Esophagus muscularis mucosa (tissue), 4 donors: Measurements from ENCODE around the gene RHOV. TPM values are rescaled to one million over a fixed set of nuclear protein-coding genes. Genes with fewer than 3 reads are reported as not detected.
"Not testable (repeated sequence)": the region's sequence is repeated elsewhere in the genome, so short reads cannot be mapped to it uniquely, and the experiment has no call there.

Experiments used
- DNase-seq: peaks from one replicate; pipeline ENCODE4 v3.0.0-alpha.2; 2017; ENCODE audit errors: extremely low spot score
- H3K27ac ChIP-seq, 4 donors: fragments of 200-600 bp; sonication (generic); replicated peaks in 1 of 4; 1 replicate in 3 of 4; 2 replicates in 1 of 4; pipeline ENCODE4 v1.5.1; 2016 to 2019; ENCODE audit warnings: mild to moderate bottlenecking in 1 of 4
- H3K27me3 ChIP-seq, 4 donors: fragments of 200-600 bp; sonication (generic); one replicate each; pipeline versions ENCODE4 v1.5.1 to v1.6.0; 2016 to 2019
- H3K36me3 ChIP-seq, 4 donors: fragments of 200-600 bp; sonication (generic); one replicate each; pipeline ENCODE4 v1.5.1; 2016 to 2019
- H3K4me1 ChIP-seq, 4 donors: fragments of 200-600 bp; sonication (generic); one replicate each; pipeline ENCODE4 v1.5.1; 2016 to 2019
- H3K4me3 ChIP-seq, 4 donors: fragments of 200-600 bp; sonication (generic); 1 replicate in 2 of 4; 2 replicates in 2 of 4; pipeline ENCODE4 v1.5.1; 2016 to 2019; ENCODE audit warnings: mild to moderate bottlenecking in 4 of 4, moderate library complexity in 1 of 4
- H3K9me3 ChIP-seq, 4 donors: fragments of 200-600 bp; sonication (generic); 1 replicate in 3 of 4; 2 replicates in 1 of 4; pipeline ENCODE4 v1.5.1; 2016 to 2019
- EP300 ChIP-seq: sonication (generic); formaldehyde crosslinking; IDR thresholded peaks from one replicate; pipeline ENCODE4 v1.6.1; 2017; ENCODE audit warnings: antibody characterized with exemption
- POLR2A ChIP-seq: fragments of 450-650 bp; IDR thresholded peaks from one replicate; pipeline ENCODE4 v1.6.1; 2017; ENCODE audit warnings: antibody characterized with exemption, moderate library complexity, mild to moderate bottlenecking, low read depth
- POLR2AphosphoS5 ChIP-seq, 2 donors: sonication (generic); formaldehyde crosslinking; IDR thresholded peaks; one replicate each; pipeline ENCODE4 v1.6.1; 2017; ENCODE audit warnings: antibody characterized with exemption in 2 of 2
- WGBS: methylation state at CpG from one replicate; pipeline ENCODE4 v1.1.5; 2018; 5-methylcytosine and 5-hydroxymethylcytosine counted together
- intact Hi-C: fragments of 100-400 bp; cut with DNase I; formaldehyde crosslinking; loops from one replicate; pipeline ENCODE4 v1.15.1; 2023
- total RNA-seq, 4 donors: library from RNA; depleted of rRNA; stranded (reverse); fragments of >200 nt; gene quantifications; one replicate each; pipeline versions ENCODE4 v1.1.0 to v1.2.1, GENCODE V29; 2016
- TF ChIP-seq, protein P1 (sequence below), 3 experiments: fragments of 200-600 bp in 2 of 3; fragments of 450-650 bp in 1 of 3; sonication (generic) in 2 of 3; IDR thresholded peaks; one replicate each; pipeline ENCODE4 v1.5.1; 2017 to 2019; ENCODE audit warnings: antibody characterized with exemption in 3 of 3, mild to moderate bottlenecking in 2 of 3, moderate library complexity in 1 of 3

Gene RHOV
- total RNA-seq, 4 donors from 2014 or later = not detected

DNA sequence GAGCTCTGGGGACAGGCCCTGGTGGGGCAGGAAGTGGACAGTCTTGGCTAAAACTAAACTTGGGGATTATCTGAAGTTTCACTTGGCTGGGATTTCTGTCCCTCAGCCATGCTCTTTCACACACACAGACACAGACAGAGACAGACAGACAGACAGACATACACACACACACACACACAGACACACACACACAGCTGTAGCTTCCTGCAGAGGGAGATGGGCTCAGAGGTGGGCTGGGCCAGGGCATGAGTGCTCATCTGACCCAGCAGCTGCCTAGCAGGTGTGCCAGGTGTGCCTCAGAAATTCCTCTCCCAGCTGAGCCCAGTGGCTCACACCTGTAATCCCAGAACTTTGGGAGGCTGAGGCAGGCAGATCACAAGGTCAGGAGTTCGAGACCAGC is 3.3 kb downstream of the RHOV start:
- 100% methylated on average over 1 of the region's 1 CpG for WGBS
- Histone ChIP-seq H3K27ac (no peak overlapping the region), H3K27me3 (peaks cover 0 to 52% (median 9%) of the 10 kb centered on the region in 4 donors), H3K4me1 (peaks cover 12 to 14% (median 14%) of the 10 kb centered on the region in 4 donors), H3K4me3 (no peak overlapping the region), H3K36me3 (no peaks in the 10 kb centered on the region), H3K9me3 (no peaks in the 10 kb centered on the region)
- TF ChIP-seq, protein P1, sequence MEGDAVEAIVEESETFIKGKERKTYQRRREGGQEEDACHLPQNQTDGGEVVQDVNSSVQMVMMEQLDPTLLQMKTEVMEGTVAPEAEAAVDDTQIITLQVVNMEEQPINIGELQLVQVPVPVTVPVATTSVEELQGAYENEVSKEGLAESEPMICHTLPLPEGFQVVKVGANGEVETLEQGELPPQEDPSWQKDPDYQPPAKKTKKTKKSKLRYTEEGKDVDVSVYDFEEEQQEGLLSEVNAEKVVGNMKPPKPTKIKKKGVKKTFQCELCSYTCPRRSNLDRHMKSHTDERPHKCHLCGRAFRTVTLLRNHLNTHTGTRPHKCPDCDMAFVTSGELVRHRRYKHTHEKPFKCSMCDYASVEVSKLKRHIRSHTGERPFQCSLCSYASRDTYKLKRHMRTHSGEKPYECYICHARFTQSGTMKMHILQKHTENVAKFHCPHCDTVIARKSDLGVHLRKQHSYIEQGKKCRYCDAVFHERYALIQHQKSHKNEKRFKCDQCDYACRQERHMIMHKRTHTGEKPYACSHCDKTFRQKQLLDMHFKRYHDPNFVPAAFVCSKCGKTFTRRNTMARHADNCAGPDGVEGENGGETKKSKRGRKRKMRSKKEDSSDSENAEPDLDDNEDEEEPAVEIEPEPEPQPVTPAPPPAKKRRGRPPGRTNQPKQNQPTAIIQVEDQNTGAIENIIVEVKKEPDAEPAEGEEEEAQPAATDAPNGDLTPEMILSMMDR (IDR thresholded peaks at IDR 0.05) = no peak
- TF ChIP-seq EP300 (no peak), POLR2A (no peak), POLR2AphosphoS5 (IDR thresholded peaks at IDR 0.05) (no peak)
- intact Hi-C loops = no loop called here
- DNase-seq = no peak

DNA sequence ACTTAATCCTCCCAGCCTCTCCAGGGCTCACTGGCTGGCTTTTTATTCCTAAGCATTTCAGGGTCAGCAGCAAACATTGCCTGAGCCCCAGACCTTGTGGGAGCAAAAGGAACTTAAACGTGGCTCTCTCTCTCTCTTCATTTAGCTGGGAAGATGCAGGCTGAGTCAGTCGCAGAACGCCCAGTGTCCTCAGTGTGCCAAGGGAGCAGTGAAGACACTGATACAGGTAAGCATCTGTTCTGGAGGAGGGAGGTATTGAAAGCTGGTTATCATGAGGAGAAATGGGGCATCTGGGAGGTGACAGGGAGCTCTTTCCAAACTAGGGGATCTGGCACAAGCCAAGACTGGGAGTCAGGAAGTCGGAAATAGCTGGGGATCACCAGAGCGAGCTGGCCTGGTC is 4.3 kb downstream of the RHOV start:
- Histone ChIP-seq H3K36me3 (no peaks in the 10 kb centered on the region), H3K9me3 (no peaks in the 10 kb centered on the region), H3K27ac (no peak overlapping the region), H3K4me3 (no peak overlapping the region), H3K4me1 (peaks cover 12 to 14% (median 14%) of the 10 kb centered on the region in 4 donors), H3K27me3 (peaks cover 0 to 53% (median 9%) of the 10 kb centered on the region in 4 donors)
- 82% methylated on average over 5 of the region's 5 CpGs for WGBS
- TF ChIP-seq EP300 (no peak), POLR2A (no peak), POLR2AphosphoS5 (IDR thresholded peaks at IDR 0.05) (no peak)
- TF ChIP-seq, protein P1 (IDR thresholded peaks at IDR 0.05) = no peak
- intact Hi-C loops = no loop called here
- DNase-seq = no peak

DNA sequence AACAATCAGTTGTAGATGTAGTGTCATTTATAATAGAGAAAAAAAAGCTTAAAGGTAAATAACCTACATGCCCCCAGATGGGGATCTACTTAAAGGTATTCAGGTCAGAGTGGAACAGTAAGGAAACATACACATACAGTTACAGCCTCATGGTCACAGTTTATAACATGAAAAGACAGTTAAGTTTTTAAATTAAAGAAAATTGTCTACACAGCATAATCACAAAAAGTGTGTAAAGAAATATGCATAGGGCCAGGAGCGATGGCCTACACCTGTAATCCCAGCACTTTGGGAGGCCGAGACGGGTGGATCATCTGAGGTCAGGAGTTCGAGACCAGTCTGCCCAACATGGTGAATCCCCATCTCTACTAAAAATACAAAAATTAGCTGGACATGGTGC is 6.8 kb downstream of the RHOV start:
- H3K36me3 ChIP-seq = no peaks in the 10 kb centered on the region
- no peak overlapping the region for H3K4me3 ChIP-seq
- H3K27me3 ChIP-seq = peaks cover 0 to 41% (median 0%) of the 10 kb centered on the region in 4 donors
- no peak overlapping the region for H3K27ac ChIP-seq
- 96% methylated on average over 4 of the region's 4 CpGs for WGBS
- H3K4me1 ChIP-seq = peaks cover 0 to 4% (median 0%) of the 10 kb centered on the region in 4 donors
- no peak for DNase-seq
- TF ChIP-seq, protein P1 (IDR thresholded peaks at IDR 0.05) = no peak
- no peak for TF ChIP-seq EP300
- TF ChIP-seq POLR2AphosphoS5 (IDR thresholded peaks at IDR 0.05) = no peak
- TF ChIP-seq POLR2A = no peak
- intact Hi-C loops = no loop called here
- no peaks in the 10 kb centered on the region for H3K9me3 ChIP-seq

DNA sequence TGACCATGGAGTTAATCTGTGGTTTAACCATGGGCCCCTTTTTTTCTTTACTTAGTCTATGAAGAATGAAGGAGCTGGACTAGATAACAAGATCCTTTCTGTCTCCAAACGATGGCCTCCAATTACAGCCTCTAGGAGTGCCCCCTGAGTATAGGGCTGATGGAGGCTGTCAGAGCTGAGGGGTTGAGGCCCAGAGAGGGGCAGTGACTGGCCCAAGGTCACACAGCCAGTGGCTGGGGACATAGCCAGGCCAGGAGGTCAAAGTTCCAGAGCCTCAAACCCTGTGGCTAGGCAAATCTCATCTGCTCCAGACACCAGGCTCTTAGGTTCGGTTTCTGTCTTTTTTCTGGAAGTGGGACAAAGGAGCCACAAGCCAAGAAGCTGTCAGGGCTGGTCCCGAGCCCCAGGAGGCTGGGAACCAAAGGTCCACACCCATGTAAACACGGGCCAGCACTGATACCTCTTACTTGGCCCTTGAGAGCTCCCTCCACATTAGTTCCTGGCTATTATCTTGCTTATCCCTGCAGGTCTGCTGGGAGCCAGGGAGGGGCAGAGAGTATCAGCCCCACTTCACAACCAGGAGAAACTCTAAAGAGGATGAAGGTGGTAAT is 10.3 kb downstream of the RHOV start:
- no peak overlapping the region for H3K4me3 ChIP-seq
- no peak overlapping the region for H3K27ac ChIP-seq
- DNase-seq = no peak
- 56% methylated on average over 4 of the region's 4 CpGs for WGBS
- intact Hi-C loops = no loop called here
- peaks cover 0 to 34% (median 0%) of the 10 kb centered on the region in 4 donors for H3K27me3 ChIP-seq
- H3K4me1 ChIP-seq = peaks cover 0 to 9% (median 0%) of the 10 kb centered on the region in 4 donors
- H3K9me3 ChIP-seq = no peaks in the 10 kb centered on the region
- no peaks in the 10 kb centered on the region for H3K36me3 ChIP-seq
- no peak for TF ChIP-seq POLR2AphosphoS5 (IDR thresholded peaks at IDR 0.05)
- TF ChIP-seq, protein P1 (IDR thresholded peaks at IDR 0.05) = no peak
- TF ChIP-seq EP300 = no peak
- TF ChIP-seq POLR2A = no peak

DNA sequence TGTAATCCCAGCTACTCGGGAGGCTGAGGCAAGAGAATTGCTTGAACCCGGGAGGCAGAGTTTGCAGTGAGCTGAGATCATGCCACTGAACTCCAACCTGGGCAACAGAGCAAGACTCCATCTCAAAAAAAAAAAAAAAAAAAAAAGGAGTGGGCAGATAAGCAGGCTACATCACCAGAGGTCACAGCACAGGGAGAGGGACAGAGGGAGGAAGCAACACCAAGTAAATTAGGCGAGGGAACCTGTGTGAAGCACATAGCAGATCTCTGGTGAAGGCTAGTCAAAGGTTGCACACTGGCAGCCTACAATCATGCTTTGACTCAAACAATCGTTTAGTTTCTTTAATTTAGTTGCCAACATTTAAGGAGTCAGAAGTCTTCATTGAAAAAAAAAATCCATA is 12.9 kb downstream of the RHOV start:
- H3K27ac ChIP-seq, H3K4me3 ChIP-seq, DNase-seq, H3K9me3 ChIP-seq, H3K36me3 ChIP-seq, intact Hi-C loops: not testable (repeated sequence)
- peaks cover 0 to 19% (median 6%) of the 10 kb centered on the region in 4 donors for H3K4me1 ChIP-seq
- peaks cover 0 to 40% (median 0%) of the 10 kb centered on the region in 4 donors for H3K27me3 ChIP-seq
- 72% methylated on average over 4 of the region's 4 CpGs for WGBS
